ENCODE measurements around the gene PXK. TPM values are rescaled to one million over a fixed set of nuclear protein-coding genes. Genes with fewer than 3 reads are reported as not detected.

Gene PXK
- total RNA-seq, 4 donors from 2014 or later = 98.6 to 139 (median 123) TPM

DNA sequence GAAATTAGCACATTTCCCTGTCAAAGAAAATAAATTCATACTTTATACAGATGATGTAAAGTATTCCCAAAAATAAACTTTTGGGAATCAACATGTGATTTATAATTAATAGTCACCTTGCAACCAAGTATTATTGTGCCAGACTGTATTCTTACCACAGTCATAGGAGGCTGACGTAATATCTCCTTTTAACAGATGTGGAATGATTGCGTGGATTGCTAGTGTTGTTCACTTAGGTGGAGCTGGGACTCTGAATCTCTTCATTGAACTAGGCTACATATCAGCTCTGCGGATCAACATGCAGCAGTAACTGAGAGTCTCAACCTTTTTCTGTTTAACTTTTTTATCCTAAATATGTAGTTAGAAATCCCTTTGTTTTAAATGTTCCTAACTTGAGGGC is 37.2 kb downstream of the PXK start:
- no peak overlapping the region for H3K27ac ChIP-seq
- no peak overlapping the region for H3K4me3 ChIP-seq (replicated peaks in 1 of 3)
- no peak for DNase-seq
- peaks cover 0 to 4% of the 10 kb centered on the region in 2 donors for H3K4me1 ChIP-seq
- no peak for TF ChIP-seq POLR2A (IDR thresholded peaks at IDR 0.05)
- TF ChIP-seq, protein P1, sequence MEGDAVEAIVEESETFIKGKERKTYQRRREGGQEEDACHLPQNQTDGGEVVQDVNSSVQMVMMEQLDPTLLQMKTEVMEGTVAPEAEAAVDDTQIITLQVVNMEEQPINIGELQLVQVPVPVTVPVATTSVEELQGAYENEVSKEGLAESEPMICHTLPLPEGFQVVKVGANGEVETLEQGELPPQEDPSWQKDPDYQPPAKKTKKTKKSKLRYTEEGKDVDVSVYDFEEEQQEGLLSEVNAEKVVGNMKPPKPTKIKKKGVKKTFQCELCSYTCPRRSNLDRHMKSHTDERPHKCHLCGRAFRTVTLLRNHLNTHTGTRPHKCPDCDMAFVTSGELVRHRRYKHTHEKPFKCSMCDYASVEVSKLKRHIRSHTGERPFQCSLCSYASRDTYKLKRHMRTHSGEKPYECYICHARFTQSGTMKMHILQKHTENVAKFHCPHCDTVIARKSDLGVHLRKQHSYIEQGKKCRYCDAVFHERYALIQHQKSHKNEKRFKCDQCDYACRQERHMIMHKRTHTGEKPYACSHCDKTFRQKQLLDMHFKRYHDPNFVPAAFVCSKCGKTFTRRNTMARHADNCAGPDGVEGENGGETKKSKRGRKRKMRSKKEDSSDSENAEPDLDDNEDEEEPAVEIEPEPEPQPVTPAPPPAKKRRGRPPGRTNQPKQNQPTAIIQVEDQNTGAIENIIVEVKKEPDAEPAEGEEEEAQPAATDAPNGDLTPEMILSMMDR (IDR thresholded peaks at IDR 0.05) = no peak
- no peaks in the 10 kb centered on the region for H3K27me3 ChIP-seq
- H3K9me3 ChIP-seq = no peaks in the 10 kb centered on the region
- no peaks in the 10 kb centered on the region for H3K36me3 ChIP-seq
- intact Hi-C loops (cut with DNase I) = no loop called here
- 93 to 98% methylated on average over 3 of the region's 3 CpGs for whole genome bisulfite sequencing, 2 donors

DNA sequence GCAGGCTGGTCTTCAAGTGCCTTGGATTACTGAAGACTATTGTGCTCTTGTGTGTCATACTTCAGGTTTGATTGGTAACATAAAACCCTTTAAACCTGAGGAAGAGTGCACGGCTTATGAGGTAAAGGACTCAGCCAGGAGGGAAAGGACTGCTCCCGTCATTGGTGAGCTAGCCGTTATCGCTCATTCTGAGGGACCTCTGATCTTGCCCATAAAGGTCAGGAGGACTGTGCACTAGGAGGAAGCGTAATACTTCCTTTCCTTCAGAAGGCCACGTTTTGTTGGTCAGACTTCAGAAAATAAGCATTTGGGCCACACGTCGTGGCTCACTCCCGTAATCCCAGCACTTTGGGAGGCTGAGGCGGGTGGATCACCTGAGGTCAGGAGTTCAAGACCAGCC is 37.7 kb downstream of the PXK start:
- H3K4me1 ChIP-seq = peaks cover 0 to 4% of the 10 kb centered on the region in 2 donors
- no peak overlapping the region for H3K27ac ChIP-seq
- 94 to 95% methylated on average over 10 of the region's 10 CpGs for WGBS, 2 donors
- H3K9me3 ChIP-seq = no peaks in the 10 kb centered on the region
- intact Hi-C loops (cut with DNase I) = no loop called here
- DNase-seq = no peak
- H3K36me3 ChIP-seq = no peaks in the 10 kb centered on the region
- no peak for TF ChIP-seq POLR2A (IDR thresholded peaks at IDR 0.05)
- H3K4me3 ChIP-seq (replicated peaks in 1 of 3) = no peak overlapping the region
- no peaks in the 10 kb centered on the region for H3K27me3 ChIP-seq

DNA sequence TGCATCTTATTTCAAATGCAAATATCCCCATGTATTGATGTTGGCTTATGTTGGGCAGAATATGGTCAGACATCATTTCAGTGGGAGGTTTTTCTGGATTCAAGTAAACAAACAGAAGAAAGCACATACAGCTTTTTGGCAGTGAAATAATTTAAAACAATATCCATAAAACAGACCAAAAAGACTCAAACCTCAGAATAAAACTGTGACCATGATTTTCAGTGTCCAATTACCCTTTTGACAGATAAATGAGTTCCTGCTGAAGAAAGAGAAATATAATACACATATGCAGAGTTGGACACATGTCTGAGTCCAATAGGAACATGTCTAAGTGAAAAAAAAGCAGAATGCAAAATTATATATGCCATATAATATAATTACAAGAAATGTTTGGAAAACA is 39.1 kb downstream of the PXK start:
- no peak for DNase-seq
- H3K27ac ChIP-seq = no peak overlapping the region
- no peaks in the 10 kb centered on the region for H3K9me3 ChIP-seq
- no peak overlapping the region for H3K4me3 ChIP-seq (replicated peaks in 1 of 3)
- H3K27me3 ChIP-seq = no peaks in the 10 kb centered on the region
- peaks cover 2 to 6% of the 10 kb centered on the region in 2 donors for H3K4me1 ChIP-seq
- no peaks in the 10 kb centered on the region for H3K36me3 ChIP-seq
- intact Hi-C loops (cut with DNase I) = no loop called here
- TF ChIP-seq POLR2A (IDR thresholded peaks at IDR 0.05) = no peak
- TF ChIP-seq, protein P1 (IDR thresholded peaks at IDR 0.05) = no peak

DNA sequence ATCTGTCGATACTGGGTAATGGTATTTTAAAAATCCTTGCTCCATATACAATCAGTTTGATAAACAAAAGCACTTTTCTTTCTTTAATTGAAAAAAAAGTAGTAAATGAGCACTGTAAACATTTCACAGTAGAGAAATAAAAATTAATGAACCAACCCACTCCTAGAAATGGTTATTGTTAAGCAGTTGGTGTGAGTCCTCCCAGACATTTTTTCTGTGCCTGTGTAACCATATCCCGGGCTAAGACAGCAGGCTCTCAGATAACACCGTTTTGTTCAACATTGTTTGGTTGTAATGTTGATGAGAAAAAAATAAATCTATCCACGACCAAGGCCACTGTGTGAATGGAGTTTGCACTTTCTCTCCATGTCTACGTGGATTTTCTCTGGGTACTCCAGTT is 42.6 kb downstream of the PXK start:
- intact Hi-C loops (cut with DNase I) = no loop called here
- H3K27ac ChIP-seq = no peak overlapping the region
- no peaks in the 10 kb centered on the region for H3K36me3 ChIP-seq
- 79 to 82% methylated on average over 5 of the region's 5 CpGs for WGBS, 2 donors
- no peak overlapping the region for H3K4me3 ChIP-seq (replicated peaks in 1 of 3)
- no peak for DNase-seq
- H3K27me3 ChIP-seq = no peaks in the 10 kb centered on the region
- TF ChIP-seq POLR2A (IDR thresholded peaks at IDR 0.05) = no peak
- H3K4me1 ChIP-seq = peaks cover 17 to 18% of the 10 kb centered on the region in 2 donors
- no peaks in the 10 kb centered on the region for H3K9me3 ChIP-seq

DNA sequence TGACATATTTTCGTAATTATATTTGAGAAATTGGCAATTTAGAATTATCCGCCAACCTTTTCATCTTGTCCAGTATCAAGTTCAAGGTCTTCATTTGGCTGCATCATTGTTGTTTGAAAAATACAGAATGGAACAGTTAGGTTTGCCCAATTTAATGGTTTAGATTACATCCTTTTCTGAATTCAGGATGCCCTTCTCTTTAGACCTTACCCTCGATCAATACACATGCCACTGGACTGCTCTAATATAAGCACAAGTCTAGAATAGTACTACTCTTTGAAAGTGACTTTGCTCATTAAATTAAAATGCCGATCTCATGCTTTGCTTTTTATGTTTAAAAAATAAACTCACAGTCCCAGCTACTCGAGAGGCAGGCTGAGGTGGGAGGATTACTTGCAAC is 44.5 kb downstream of the PXK start:
- WGBS, 2 donors = 87 to 89% methylated on average over 5 of the region's 5 CpGs
- no peaks in the 10 kb centered on the region for H3K9me3 ChIP-seq
- peaks cover 17 to 18% of the 10 kb centered on the region in 2 donors for H3K4me1 ChIP-seq
- H3K27ac ChIP-seq = peak overlapping the region in 1 of 3 donors; percentile 18
- intact Hi-C loops (cut with DNase I) = no loop called here
- TF ChIP-seq, protein P1 (IDR thresholded peaks at IDR 0.05) = no peak
- TF ChIP-seq POLR2A (IDR thresholded peaks at IDR 0.05) = no peak
- no peak for DNase-seq
- no peak overlapping the region for H3K4me3 ChIP-seq (replicated peaks in 1 of 3)
- H3K27me3 ChIP-seq = no peaks in the 10 kb centered on the region
- H3K36me3 ChIP-seq = no peaks in the 10 kb centered on the region

DNA sequence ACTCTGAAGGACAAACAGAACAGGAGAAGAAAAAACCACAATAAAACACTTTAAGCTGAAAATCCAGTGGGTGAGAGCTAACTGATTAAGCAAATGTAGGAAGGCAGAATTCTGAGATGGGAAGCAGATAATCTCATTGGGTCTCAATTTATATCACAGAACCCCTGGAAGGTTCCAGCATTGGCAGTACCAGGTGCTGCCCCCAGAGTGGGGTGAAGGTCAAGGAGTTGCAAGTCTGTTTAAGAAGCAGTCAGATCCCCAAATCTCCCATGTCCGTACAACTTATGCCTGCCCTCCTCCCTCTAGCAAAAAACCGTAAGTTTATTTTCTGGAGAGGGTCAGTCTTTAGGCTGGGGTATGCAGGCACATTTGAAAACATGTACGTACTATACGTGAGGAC is 45.1 kb downstream of the PXK start:
- Histone ChIP-seq H3K4me1 (peaks cover 17 to 18% of the 10 kb centered on the region in 2 donors), H3K27me3 (no peaks in the 10 kb centered on the region), H3K9me3 (no peaks in the 10 kb centered on the region), H3K27ac (peak overlapping the region in 1 of 3 donors; percentile 18), H3K36me3 (no peaks in the 10 kb centered on the region), H3K4me3 (replicated peaks in 1 of 3) (no peak overlapping the region)
- 88 to 97% methylated on average over 4 of the region's 4 CpGs for WGBS, 2 donors
- intact Hi-C loops (cut with DNase I) = no loop called here
- TF ChIP-seq POLR2A (IDR thresholded peaks at IDR 0.05) = no peak
- TF ChIP-seq, protein P1 (IDR thresholded peaks at IDR 0.05) = no peak
- no peak for DNase-seq
